Ascending aorta (tissue), 2 donors: ENCODE measurements around the gene TRERF1. TPM values are rescaled to one million over a fixed set of nuclear protein-coding genes. Genes with fewer than 3 reads are reported as not detected.
"Not testable (repeated sequence)": the region's sequence is repeated elsewhere in the genome, so short reads cannot be mapped to it uniquely, and the experiment has no call there.

ENCODE experiments used
- DNase-seq, 2 donors: peaks; one replicate each; pipeline ENCODE4 v3.0.0-alpha.2; 2019; ENCODE audit warnings: low spot score in 2 of 2
- H3K27ac ChIP-seq, 2 donors: fragments of 200-600 bp; sonication (generic); one replicate each; pipeline ENCODE4 v1.5.1; 2016 to 2017; ENCODE audit warnings: mild to moderate bottlenecking in 1 of 2
- H3K27me3 ChIP-seq: fragments of 200-600 bp; sonication (generic); one replicate; pipeline ENCODE4 v1.5.1; 2017
- H3K36me3 ChIP-seq, 2 donors: fragments of 200-600 bp; sonication (generic); one replicate each; pipeline ENCODE4 v1.5.1; 2016
- H3K4me1 ChIP-seq, 2 donors: fragments of 200-600 bp; sonication (generic); one replicate each; pipeline ENCODE4 v1.5.1; 2016 to 2017; ENCODE audit warnings: mild to moderate bottlenecking in 1 of 2
- H3K4me3 ChIP-seq, 2 donors: fragments of 200-600 bp; sonication (generic); one replicate each; pipeline ENCODE4 v1.5.1; 2016 to 2017; ENCODE audit warnings: mild to moderate bottlenecking in 1 of 2
- H3K9me3 ChIP-seq, 2 donors: fragments of 200-600 bp; sonication (generic); one replicate each; pipeline ENCODE4 v1.5.1; 2016
- CTCF ChIP-seq, 3 experiments: fragments of 200-600 bp in 2 of 3; fragments of 450-650 bp in 1 of 3; sonication (generic) in 2 of 3; IDR thresholded peaks; one replicate each; pipeline ENCODE4 v1.5.1; 2016 to 2019; ENCODE audit warnings: antibody characterized with exemption in 3 of 3, mild to moderate bottlenecking in 1 of 3, moderate library complexity in 1 of 3
- intact Hi-C: fragments of 100-400 bp; cut with DNase I; formaldehyde crosslinking; loops from one replicate; pipeline ENCODE4 v1.15.1; 2023
- total RNA-seq: library from RNA; depleted of rRNA; stranded (reverse); fragments of >200 nt; gene quantifications from one replicate; pipeline ENCODE4 v1.1.0, GENCODE V29; 2016

The TRERF1 gene
- total RNA-seq, 1 donor from 2014 or later = 34.1 TPM

GRCh38 chr6:42335896-42336295 is 115.8 kb downstream of the TRERF1 start:
- no peaks in the 10 kb centered on the region for H3K36me3 ChIP-seq
- TF ChIP-seq CTCF (IDR thresholded peaks at IDR 0.05) = no peak
- no peak overlapping the region for H3K4me3 ChIP-seq
- intact Hi-C loops = no loop called here
- no peaks in the 10 kb centered on the region for H3K4me1 ChIP-seq
- no peak for DNase-seq
- H3K27me3 ChIP-seq = no peaks in the 10 kb centered on the region
- no peak overlapping the region for H3K27ac ChIP-seq
- no peaks in the 10 kb centered on the region for H3K9me3 ChIP-seq

- H3K4me3 ChIP-seq = no peak overlapping the region
- H3K27ac ChIP-seq = no peak overlapping the region
- H3K9me3 ChIP-seq = no peaks in the 10 kb centered on the region
- no peak for TF ChIP-seq CTCF (IDR thresholded peaks at IDR 0.05)
- intact Hi-C loops = no loop called here
- no peaks in the 10 kb centered on the region for H3K36me3 ChIP-seq
- H3K4me1 ChIP-seq = no peaks in the 10 kb centered on the region
- DNase-seq = no peak
- no peaks in the 10 kb centered on the region for H3K27me3 ChIP-seq
Measured at GRCh38 chr6:42334870-42335269, 116.9 kb downstream of the TRERF1 start.

GRCh38 chr6:42333612-42334011 is 118.1 kb downstream of the TRERF1 start:
- Histone ChIP-seq H3K9me3 (no peaks in the 10 kb centered on the region), H3K27ac (no peak overlapping the region), H3K4me1 (no peaks in the 10 kb centered on the region), H3K4me3 (no peak overlapping the region), H3K27me3 (no peaks in the 10 kb centered on the region), H3K36me3 (no peaks in the 10 kb centered on the region)
- no peak for DNase-seq
- intact Hi-C loops = no loop called here
- no peak for TF ChIP-seq CTCF (IDR thresholded peaks at IDR 0.05)

GRCh38 chr6:42332916-42333315 is 118.8 kb downstream of the TRERF1 start:
- Histone ChIP-seq H3K9me3 (no peaks in the 10 kb centered on the region), H3K4me3 (no peak overlapping the region), H3K27me3 (no peaks in the 10 kb centered on the region), H3K27ac (no peak overlapping the region), H3K36me3 (no peaks in the 10 kb centered on the region), H3K4me1 (no peaks in the 10 kb centered on the region)
- no peak for DNase-seq
- intact Hi-C loops = no loop called here
- TF ChIP-seq CTCF (IDR thresholded peaks at IDR 0.05) = no peak

- Histone ChIP-seq H3K4me1 (no peaks in the 10 kb centered on the region), H3K4me3 (no peak overlapping the region), H3K36me3 (no peaks in the 10 kb centered on the region), H3K27ac (no peak overlapping the region), H3K27me3 (no peaks in the 10 kb centered on the region), H3K9me3 (no peaks in the 10 kb centered on the region)
- no peak for TF ChIP-seq CTCF (IDR thresholded peaks at IDR 0.05)
- no peak for DNase-seq
- intact Hi-C loops = no loop called here
Measured at GRCh38 chr6:42331019-42331418, 120.7 kb downstream of the TRERF1 start.

- Histone ChIP-seq H3K27me3 (no peaks in the 10 kb centered on the region), H3K4me3 (no peak overlapping the region), H3K4me1 (no peaks in the 10 kb centered on the region), H3K27ac (no peak overlapping the region), H3K36me3 (no peaks in the 10 kb centered on the region), H3K9me3 (peaks cover 0 to 4% of the 10 kb centered on the region in 2 donors)
- no peak for DNase-seq
- no peak for TF ChIP-seq CTCF (IDR thresholded peaks at IDR 0.05)
- intact Hi-C loops = no loop called here
Measured at GRCh38 chr6:42326248-42326647, 125.5 kb downstream of the TRERF1 start.

GRCh38 chr6:42324656-42325324 is 126.9 kb downstream of the TRERF1 start:
- H3K4me3 ChIP-seq, H3K9me3 ChIP-seq, H3K36me3 ChIP-seq, H3K27me3 ChIP-seq, intact Hi-C loops, DNase-seq, H3K27ac ChIP-seq, H3K4me1 ChIP-seq: not testable (repeated sequence)
